NOMO-1 treated with DMSO at 0.1 percent for 48 hours (cell line): Measurements from ENCODE around the gene EMX1.

Experiments
- DNase-seq: peaks from one replicate; lab custom pipeline; 2025; ENCODE audit not compliant: unreplicated experiment; lab: John Stamatoyannopoulos, UW

The EMX1 gene

GRCh38 chr2:72956936-72957335 lies 39.6 kb downstream of the EMX1 start:
- DNase-seq: peak; percentile 59

DNA sequence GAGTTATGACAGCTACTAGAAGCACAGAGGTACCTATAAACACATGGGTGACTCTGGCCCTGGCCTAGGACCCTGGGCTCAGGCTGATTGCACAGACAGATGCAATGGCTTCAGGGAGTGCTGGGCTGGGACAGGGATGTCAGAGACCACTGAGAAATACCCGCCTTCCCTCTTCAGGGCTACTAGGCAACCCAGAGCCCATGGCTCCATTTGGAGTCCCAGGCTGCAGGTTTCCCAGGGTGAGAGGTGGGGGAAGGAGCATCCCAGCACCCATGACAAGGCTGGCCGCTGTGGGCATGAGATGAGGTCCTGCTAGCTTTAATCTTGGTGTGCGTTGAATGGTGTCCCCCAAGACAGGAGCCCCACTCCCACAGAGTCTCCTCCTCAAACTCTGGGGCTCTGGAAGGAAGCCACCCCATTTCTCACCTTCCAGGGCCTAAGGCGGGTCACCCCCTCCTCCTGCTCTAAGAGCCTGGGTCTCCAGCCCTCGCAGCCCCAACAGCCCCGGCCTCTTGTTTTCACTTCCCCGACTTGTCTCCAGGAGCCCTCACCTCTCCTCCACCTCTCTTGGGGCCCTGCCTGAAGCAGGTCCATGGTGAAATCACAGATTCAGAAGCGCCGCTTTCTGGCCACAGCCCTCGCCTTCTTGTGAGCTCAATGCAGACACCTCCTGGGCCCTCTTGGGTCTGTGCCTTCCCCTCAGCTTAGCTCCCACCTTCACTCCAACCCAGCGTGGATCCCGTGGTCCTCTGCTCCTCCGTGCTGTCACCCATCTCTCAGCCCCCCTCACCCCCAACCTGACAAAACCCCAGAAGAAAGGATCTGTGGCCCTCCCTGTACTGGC lies 41.4 kb downstream of the EMX1 start:
- no peak for DNase-seq

DNA sequence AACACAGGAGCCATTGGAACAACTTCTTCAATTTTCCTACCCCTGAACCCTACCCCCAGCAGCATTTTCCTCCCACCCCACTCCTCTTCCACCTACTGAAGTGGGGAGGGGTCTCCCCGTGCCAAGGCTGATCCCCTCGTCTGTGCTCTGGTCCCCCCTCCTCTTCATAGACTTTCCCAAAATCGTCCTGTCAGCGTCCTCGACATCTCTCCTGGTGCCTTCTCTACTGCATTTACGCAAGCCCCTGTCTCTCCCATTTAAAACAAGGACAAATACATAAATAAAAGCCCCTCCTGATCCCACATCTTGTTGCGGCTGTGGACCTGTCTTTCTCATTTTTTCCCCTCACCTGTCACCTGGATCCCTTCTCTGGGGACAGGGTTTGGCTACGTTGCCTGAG lies 42.2 kb downstream of the EMX1 start:
- no peak for DNase-seq

- DNase-seq: no peak
Measured at GRCh38 chr2:72959995-72960981, 43.0 kb downstream of the EMX1 start.

GRCh38 chr2:72961036-72961720 lies 43.9 kb downstream of the EMX1 start:
- no peak for DNase-seq

- DNase-seq: no peak
Measured at GRCh38 chr2:72961853-72962468, 44.6 kb downstream of the EMX1 start.

DNA sequence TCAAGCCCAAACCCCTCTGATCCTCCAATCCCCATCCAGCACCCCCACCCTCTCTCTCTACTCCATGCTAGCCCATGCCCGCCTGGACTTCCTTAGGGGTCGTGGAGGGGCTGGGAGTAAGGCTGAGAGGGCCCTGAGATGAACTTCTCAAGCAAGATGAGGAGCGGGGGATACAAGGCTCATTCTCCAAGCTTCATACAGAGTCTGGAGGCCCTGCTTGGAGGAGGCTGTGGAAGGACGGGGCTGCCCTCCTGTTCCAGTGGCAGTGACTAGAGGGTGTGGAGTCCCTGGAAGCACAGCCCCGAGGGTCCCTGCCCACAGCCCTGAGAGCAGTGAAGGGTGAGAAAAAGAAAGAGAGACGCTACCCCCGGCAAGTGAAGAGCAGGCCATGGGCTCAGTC lies 45.6 kb downstream of the EMX1 start:
- DNase-seq: no peak

DNA sequence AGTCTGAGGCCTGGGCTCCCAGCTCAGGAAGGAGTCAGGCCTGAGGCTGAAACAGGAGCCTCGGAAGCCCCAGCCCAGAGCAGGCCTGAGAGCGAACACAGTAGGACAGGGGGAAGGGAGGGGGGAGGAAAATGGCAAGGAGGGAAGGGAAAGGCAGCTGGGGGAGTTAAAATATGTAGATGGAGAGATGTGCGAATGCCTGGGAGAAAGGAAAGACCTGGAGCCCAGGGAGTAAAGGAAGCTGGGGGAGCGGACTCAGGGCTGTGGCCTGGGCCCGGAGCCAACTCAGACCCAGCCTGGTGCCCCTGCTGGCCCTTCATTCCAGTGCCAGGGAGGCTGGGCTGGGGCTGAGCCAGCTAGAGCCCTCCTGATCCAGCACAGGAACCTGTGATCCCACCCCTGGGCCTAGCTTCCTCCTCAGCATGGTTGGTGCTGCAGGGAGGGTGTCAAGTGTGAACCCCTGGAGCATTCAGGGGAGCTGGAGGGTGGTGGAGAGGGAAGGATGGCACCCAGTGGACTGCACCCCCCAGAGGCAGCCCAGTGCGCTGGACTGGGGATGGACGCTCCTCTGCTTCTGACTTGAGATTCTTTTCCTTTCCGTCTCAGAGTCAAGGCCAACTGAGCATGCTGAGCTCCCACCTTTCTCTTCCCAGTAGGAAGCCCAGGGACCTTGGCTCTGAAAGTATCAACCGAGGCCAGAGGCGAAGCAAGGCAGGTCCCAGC lies 46.3 kb downstream of the EMX1 start:
- no peak for DNase-seq

- DNase-seq: no peak
Measured at GRCh38 chr2:72964146-72964525, 46.8 kb downstream of the EMX1 start.

- DNase-seq: no peak
Measured at GRCh38 chr2:72965016-72965415, 47.7 kb downstream of the EMX1 start.

- no peak for DNase-seq
Measured at GRCh38 chr2:72965770-72966450, 48.6 kb downstream of the EMX1 start.

DNA sequence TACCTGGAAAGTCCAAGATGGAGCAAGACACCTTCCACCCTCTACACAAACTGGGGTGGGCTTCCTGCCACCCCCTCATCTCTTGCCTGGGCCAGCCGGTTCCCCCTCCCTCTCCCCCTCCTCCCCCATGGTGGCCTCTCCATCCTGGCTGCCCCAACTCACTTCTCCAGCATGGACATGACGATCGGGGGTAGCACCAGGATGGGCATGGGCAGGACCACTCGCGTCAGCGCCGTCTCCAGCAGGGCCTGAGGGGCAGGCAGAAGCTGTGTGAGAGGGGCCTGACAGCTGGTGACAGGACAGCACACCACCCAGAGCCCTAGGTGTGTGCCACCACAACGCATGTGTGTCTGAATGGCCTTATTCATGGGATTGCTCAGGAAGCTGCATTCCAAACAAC lies 51.0 kb downstream of the EMX1 start:
- no peak for DNase-seq

DNA sequence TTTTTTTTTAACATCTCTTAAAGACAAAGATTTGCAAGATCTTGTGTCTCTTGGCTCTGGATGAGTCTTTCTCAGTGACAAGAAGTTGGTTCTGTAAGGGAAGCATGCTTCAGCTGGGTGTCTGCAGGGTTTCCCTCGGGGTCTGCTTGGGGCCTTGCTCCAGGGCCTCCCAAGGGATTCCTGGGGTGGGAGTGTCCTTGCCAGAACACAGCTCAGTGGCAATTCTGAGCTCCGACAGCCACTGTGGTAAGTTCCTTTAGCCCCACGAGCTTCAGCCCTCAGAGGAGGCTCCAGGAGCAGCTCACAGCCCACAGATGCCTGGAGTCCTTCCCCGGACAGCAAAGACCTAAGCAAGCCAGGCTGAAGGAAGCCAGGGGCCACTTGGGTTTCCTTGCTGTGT lies 52.4 kb downstream of the EMX1 start:
- DNase-seq: no peak

GRCh38 chr2:72971036-72971435 lies 53.7 kb downstream of the EMX1 start:
- DNase-seq: no peak

GRCh38 chr2:72972352-72973136 lies 55.2 kb downstream of the EMX1 start:
- no peak for DNase-seq

DNA sequence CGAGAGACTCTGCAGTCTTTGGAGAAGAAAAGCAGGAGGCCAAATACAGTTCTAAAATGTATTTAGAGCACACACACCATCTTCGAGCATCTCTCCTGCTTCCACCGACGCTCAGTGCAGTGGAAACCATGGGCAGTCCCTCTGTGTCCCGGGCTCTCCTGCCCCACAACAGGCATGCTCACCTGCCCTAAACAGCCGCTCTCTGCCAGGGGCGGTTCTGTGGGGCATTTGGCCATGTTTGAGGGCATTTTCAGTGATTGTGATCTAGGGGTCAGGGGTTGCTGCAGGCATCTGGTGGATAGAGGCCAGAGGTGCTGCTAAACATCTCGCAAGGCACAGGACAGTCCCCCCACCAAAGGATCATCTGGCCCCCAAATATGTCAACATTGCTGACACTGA lies 55.8 kb downstream of the EMX1 start:
- no peak for DNase-seq

DNA sequence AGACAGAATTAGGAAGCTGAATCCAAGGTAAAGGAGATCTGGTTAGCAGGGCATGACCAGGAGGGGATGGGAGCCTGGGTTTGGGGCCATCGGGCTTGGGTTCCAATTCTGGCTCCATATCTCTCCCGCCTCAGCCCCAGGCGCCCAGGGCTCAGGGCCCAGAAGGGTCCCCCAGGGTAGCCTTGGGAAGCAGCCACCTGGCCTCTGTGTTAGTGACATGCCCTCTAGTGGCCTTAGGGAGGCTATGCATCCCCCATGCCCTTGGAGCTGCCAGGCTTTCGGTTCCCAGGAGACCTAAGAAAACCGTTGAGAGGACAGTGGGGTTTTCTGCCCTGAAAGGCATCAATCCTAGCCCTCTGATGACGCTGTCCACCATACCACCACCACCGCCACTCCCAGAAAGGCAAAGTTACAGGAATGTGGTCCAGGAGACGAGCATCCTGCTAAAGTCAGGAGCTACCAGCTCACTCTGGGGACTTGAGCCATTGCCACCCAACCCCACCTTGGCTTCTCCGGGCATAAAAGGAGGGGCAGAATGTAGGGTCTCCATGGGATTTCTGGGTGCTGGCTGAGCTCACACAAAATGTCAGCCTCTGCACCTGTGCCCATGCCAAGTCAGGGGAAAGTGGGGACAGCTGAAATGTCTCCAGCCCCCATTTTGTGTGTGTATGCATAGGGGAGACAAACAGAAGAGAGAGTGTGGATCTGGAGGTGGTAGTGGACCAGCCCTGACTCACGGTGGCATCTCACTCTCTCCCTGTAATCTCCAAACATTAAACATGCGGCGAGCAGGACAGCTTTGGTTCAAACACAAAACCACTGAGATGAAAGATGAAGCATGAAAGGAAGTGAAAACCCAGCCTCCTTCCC lies 56.5 kb downstream of the EMX1 start:
- DNase-seq: peak; percentile 37

DNA sequence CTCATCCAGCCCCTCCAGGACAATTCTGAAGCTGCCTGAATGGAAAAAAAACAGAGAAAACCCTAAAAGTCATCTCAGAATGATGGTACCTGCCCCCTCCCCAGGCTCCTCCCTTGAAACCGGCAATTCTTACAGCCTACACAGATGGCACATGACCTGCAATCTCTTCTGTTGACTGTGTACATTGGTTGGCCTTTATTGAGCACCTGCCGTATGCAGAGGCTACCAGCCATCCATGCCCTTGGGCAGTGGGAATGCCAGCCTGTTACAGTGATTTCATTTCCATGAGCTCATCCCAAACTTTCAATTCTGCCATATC lies 57.1 kb downstream of the EMX1 start:
- DNase-seq: no peak
